DMS53 treated with DMSO at 0.1 percent for 48 hours (cell line): ENCODE measurements around the gene SLC7A6OS.

Experiments used
- DNase-seq: peaks from one replicate; lab custom pipeline; 2025; ENCODE audit not compliant: unreplicated experiment; lab: John Stamatoyannopoulos, UW

The SLC7A6OS gene

GRCh38 chr16:68257906-68258800 is 52.6 kb downstream of the SLC7A6OS start:
- peak; percentile 56 for DNase-seq

GRCh38 chr16:68257251-68257905 is 53.4 kb downstream of the SLC7A6OS start:
- peak; percentile 84 for DNase-seq

GRCh38 chr16:68255712-68256111 is 55.0 kb downstream of the SLC7A6OS start:
- no peak for DNase-seq

- no peak for DNase-seq
Observed at GRCh38 chr16:68253721-68254120, 57.0 kb downstream of the SLC7A6OS start.

- no peak for DNase-seq
Observed at GRCh38 chr16:68252383-68252782, 58.4 kb downstream of the SLC7A6OS start.

- no peak for DNase-seq
Observed at GRCh38 chr16:68251832-68252231, 58.9 kb downstream of the SLC7A6OS start.

GRCh38 chr16:68250951-68251350 is 59.8 kb downstream of the SLC7A6OS start:
- no peak for DNase-seq

GRCh38 chr16:68249371-68249770 is 61.4 kb downstream of the SLC7A6OS start:
- DNase-seq, result no peak
